Peyer's patch (tissue), 4 donors: Measurements from ENCODE around the gene PRRC2B. TPM values are rescaled to one million over a fixed set of nuclear protein-coding genes. Genes with fewer than 3 reads are reported as not detected.

ENCODE experiments used
- DNase-seq, 3 donors: peaks; one replicate each; pipeline ENCODE4 v3.0.0-alpha.2; 2017 to 2019
- H3K27ac ChIP-seq, 4 donors: fragments of 200-600 bp; sonication (generic); one replicate each; pipeline ENCODE4 v1.5.1; 2016 to 2019
- H3K27me3 ChIP-seq, 2 donors: fragments of 200-600 bp; sonication (generic); one replicate each; pipeline ENCODE4 v1.5.1; 2019
- H3K36me3 ChIP-seq, 3 donors: fragments of 200-600 bp; sonication (generic); one replicate each; pipeline ENCODE4 v1.5.1; 2016 to 2019
- H3K4me1 ChIP-seq, 4 donors: fragments of 200-600 bp; sonication (generic); one replicate each; pipeline ENCODE4 v1.5.1; 2016 to 2019
- H3K4me3 ChIP-seq, 4 donors: fragments of 200-600 bp; sonication (generic); 1 replicate in 3 of 4; 2 replicates in 1 of 4; pipeline ENCODE4 v1.5.1; 2016 to 2019; ENCODE audit warnings: mild to moderate bottlenecking in 1 of 4
- H3K9me3 ChIP-seq, 4 donors: fragments of 200-600 bp; sonication (generic); one replicate each; pipeline ENCODE4 v1.5.1; 2016 to 2019; ENCODE audit warnings: mild to moderate bottlenecking in 1 of 4
- POLR2A ChIP-seq, 2 donors: fragments of 450-650 bp; IDR thresholded peaks; one replicate each; pipeline ENCODE4 v1.5.1; 2017; ENCODE audit warnings: antibody characterized with exemption in 2 of 2, mild to moderate bottlenecking in 2 of 2, moderate library complexity in 2 of 2
- total RNA-seq, 4 donors: library from RNA; depleted of rRNA; stranded (reverse); fragments of >200 nt; gene quantifications; one replicate each; pipeline ENCODE4 v1.1.0, GENCODE V29; 2016
- TF ChIP-seq, protein P1 (sequence below), 6 experiments: fragments of 450-650 bp in 4 of 6; fragments of 200-600 bp in 2 of 6; sonication (generic) in 1 of 6; IDR thresholded peaks; one replicate each; pipeline ENCODE4 v1.5.1; 2017 to 2019; ENCODE audit warnings: antibody characterized with exemption in 6 of 6, mild to moderate bottlenecking in 3 of 6, moderate library complexity in 1 of 6

PRRC2B gene
- total RNA-seq, 4 donors from 2014 or later: 109 to 174 (median 149) TPM

DNA sequence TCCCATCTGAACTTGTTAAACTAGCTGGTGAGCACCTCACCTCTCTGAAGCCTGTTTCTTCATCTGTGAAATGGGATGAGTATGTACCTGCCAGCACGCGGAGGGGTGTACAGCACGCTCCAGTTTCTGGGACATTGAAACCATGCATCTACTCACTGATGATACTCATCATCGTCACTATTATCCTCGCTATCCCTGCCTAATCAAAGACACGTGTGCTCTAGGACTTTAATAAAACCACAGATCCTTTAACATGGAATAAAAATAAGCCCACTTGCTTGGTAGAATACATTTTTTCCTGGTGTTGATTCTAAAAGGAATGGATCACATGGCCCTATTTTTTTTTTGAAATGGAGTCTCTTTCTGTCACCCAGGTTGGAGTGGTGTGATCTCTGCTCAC is 71.5 kb downstream of the PRRC2B start:
- Histone ChIP-seq H3K4me3 (no peak overlapping the region), H3K27me3 (no peaks in the 10 kb centered on the region), H3K36me3 (peaks cover 0 to 90% (median 0%) of the 10 kb centered on the region in 3 donors), H3K9me3 (no peaks in the 10 kb centered on the region), H3K27ac (no peak overlapping the region), H3K4me1 (peaks cover 0 to 3% (median 0%) of the 10 kb centered on the region in 4 donors)
- TF ChIP-seq, protein P1, sequence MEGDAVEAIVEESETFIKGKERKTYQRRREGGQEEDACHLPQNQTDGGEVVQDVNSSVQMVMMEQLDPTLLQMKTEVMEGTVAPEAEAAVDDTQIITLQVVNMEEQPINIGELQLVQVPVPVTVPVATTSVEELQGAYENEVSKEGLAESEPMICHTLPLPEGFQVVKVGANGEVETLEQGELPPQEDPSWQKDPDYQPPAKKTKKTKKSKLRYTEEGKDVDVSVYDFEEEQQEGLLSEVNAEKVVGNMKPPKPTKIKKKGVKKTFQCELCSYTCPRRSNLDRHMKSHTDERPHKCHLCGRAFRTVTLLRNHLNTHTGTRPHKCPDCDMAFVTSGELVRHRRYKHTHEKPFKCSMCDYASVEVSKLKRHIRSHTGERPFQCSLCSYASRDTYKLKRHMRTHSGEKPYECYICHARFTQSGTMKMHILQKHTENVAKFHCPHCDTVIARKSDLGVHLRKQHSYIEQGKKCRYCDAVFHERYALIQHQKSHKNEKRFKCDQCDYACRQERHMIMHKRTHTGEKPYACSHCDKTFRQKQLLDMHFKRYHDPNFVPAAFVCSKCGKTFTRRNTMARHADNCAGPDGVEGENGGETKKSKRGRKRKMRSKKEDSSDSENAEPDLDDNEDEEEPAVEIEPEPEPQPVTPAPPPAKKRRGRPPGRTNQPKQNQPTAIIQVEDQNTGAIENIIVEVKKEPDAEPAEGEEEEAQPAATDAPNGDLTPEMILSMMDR (IDR thresholded peaks at IDR 0.05): no peak
- no peak for TF ChIP-seq POLR2A (IDR thresholded peaks at IDR 0.05)
- peak in 1 of 3 donors; percentile 27 for DNase-seq

DNA sequence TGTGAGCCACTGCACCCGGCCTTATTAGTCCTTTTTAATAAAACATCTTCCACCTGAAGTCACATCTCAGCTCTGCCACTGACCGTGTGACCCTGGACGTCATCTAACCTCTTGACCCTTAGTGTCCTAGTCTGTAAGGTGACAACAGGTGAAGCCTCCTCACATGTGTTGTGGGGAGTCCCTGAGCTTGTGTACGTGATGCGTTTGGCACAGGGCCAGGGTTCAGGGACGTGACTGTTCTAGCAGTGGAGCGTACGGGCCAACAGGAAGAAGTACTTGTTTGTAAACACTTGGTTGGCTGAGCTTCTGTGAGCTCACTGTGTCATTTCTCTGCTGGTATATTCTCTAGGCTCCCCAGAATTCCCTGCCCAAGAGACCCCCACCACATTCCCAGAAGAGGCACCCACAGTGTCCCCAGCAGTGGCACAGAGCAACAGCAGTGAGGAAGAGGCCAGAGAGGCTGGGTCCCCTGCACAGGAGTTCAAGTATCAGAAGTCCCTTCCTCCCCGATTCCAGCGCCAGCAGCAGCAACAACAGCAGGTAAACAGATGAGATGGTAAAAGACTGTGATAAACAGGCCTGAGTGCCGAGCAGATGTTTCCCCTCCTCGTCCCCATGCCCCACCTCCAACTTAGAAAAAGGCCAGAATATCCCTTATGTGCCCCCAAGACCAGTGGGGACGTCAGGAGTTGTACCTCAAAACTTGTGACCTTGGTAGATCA is 73.5 kb downstream of the PRRC2B start:
- no peaks in the 10 kb centered on the region for H3K9me3 ChIP-seq
- H3K27ac ChIP-seq: no peak overlapping the region
- H3K4me3 ChIP-seq: no peak overlapping the region
- H3K36me3 ChIP-seq: peaks cover 0 to 90% (median 0%) of the 10 kb centered on the region in 3 donors
- DNase-seq: peak in 1 of 3 donors; percentile 48
- TF ChIP-seq, protein P1 (IDR thresholded peaks at IDR 0.05): no peak
- TF ChIP-seq POLR2A (IDR thresholded peaks at IDR 0.05): no peak
- peaks cover 0 to 3% (median 0%) of the 10 kb centered on the region in 4 donors for H3K4me1 ChIP-seq
- H3K27me3 ChIP-seq: no peaks in the 10 kb centered on the region

DNA sequence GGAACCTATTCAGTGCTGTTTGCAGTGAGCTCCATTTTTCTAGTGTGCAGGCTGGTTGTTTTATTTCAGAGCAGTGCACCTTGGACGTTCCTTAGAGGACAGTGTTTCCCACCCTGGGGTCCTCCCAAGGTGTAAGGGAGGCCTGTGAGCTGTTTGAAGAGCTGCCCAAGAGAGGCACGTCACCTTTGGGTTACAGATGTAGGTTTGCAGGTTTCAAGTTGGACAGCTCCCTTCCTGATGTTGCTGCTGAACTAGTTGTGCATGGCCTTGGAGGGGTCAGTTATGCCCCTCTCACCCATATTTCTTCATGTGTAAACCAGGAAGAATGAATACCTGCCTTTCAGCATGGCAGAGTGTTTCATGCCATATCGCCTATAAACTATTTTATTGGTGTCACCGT is 74.1 kb downstream of the PRRC2B start:
- Histone ChIP-seq H3K4me3 (no peak overlapping the region), H3K9me3 (no peaks in the 10 kb centered on the region), H3K4me1 (peaks cover 0 to 3% (median 0%) of the 10 kb centered on the region in 4 donors), H3K36me3 (peaks cover 0 to 94% (median 0%) of the 10 kb centered on the region in 3 donors), H3K27ac (no peak overlapping the region), H3K27me3 (no peaks in the 10 kb centered on the region)
- DNase-seq: peak in 1 of 3 donors; percentile 14
- TF ChIP-seq, protein P1 (IDR thresholded peaks at IDR 0.05): no peak
- TF ChIP-seq POLR2A (IDR thresholded peaks at IDR 0.05): no peak

DNA sequence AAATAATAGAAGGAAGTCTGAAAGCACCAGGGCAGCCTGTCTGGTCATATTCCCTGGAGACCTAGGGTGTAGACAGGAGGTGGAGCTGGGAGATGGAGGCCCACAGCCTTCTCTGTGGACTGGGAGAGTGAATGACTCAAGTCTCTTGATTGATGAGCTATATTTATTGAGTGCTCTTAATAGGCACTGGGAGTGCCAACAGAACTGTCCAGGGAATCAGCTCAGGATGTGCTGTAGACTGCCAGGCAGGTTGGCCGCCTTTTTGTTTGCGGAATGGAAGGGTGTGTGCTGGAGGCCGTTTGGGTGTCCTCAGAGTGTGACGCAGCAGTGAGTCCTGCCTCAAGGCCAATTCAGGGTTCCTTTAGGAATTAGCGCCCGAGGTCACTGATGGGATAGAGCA is 75.5 kb downstream of the PRRC2B start:
- peak in 1 of 3 donors; percentile 18 for DNase-seq
- H3K27me3 ChIP-seq: no peaks in the 10 kb centered on the region
- H3K36me3 ChIP-seq: peaks cover 0 to 100% (median 0%) of the 10 kb centered on the region in 3 donors
- no peak for TF ChIP-seq POLR2A (IDR thresholded peaks at IDR 0.05)
- TF ChIP-seq, protein P1 (IDR thresholded peaks at IDR 0.05): no peak
- no peak overlapping the region for H3K4me3 ChIP-seq
- no peaks in the 10 kb centered on the region for H3K9me3 ChIP-seq
- no peak overlapping the region for H3K27ac ChIP-seq
- H3K4me1 ChIP-seq: peaks cover 0 to 3% (median 0%) of the 10 kb centered on the region in 4 donors

DNA sequence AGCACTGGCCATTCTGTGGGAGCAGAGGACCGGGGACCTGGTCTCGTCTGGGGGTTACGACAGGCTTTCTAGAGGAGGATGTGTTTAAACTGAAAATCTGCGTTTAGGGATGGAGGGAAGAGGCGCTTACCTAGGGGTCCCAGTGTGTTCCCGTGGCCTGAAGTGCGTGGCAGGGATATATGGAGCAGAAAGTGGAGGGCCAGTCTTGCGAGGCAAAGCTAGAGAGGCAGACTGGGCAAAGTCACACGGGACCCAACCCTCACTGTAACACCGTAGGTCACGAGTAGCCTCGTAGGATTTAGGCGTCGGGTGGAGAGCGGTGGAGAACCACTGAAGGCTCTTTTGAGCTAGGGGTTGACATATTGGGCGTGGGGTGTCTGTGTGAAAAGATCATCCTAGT is 76.1 kb downstream of the PRRC2B start:
- DNase-seq: peak in 1 of 3 donors; percentile 11
- Histone ChIP-seq H3K4me3 (no peak overlapping the region), H3K9me3 (no peaks in the 10 kb centered on the region)

More for the DNA sequence above, 76.1 kb downstream of the PRRC2B start:
- H3K36me3 ChIP-seq: peaks cover 0 to 100% (median 0%) of the 10 kb centered on the region in 3 donors
- H3K4me1 ChIP-seq: peaks cover 0 to 3% (median 0%) of the 10 kb centered on the region in 4 donors
- no peak overlapping the region for H3K27ac ChIP-seq
- no peak for TF ChIP-seq POLR2A (IDR thresholded peaks at IDR 0.05)
- TF ChIP-seq, protein P1 (IDR thresholded peaks at IDR 0.05): no peak
- no peaks in the 10 kb centered on the region for H3K27me3 ChIP-seq
